Stomach (tissue), 4 donors: ENCODE data around the gene DLG2.

Experiments used
- CTCF ChIP-seq, 7 experiments: fragments of 450-650 bp in 4 of 7; fragments of 200-600 bp in 3 of 7; sonication (generic) in 3 of 7; IDR thresholded peaks; one replicate each; pipeline ENCODE4 v1.5.1; 2016 to 2019; ENCODE audit warnings: antibody characterized with exemption in 7 of 7, control low read depth in 2 of 7, mild to moderate bottlenecking in 1 of 7
- POLR2A ChIP-seq, 4 donors: fragments of 450-650 bp; IDR thresholded peaks; one replicate each; pipeline ENCODE4 v1.6.1; 2016; ENCODE audit warnings: antibody characterized with exemption in 4 of 4, control low read depth in 2 of 4, mild to moderate bottlenecking in 1 of 4, moderate library complexity in 1 of 4
- POLR2AphosphoS5 ChIP-seq, 3 donors: sonication (generic); formaldehyde crosslinking; IDR thresholded peaks; one replicate each; pipeline ENCODE4 v1.6.1; 2016; ENCODE audit warnings: antibody characterized with exemption in 3 of 3

GRCh38 chr11:85603220-85603619 is 23.9 kb downstream of the DLG2 start:
- TF ChIP-seq POLR2AphosphoS5 (IDR thresholded peaks at IDR 0.05) (no peak), CTCF (IDR thresholded peaks at IDR 0.05) (no peak), POLR2A (IDR thresholded peaks at IDR 0.05) (no peak)
